Jurkat, Clone E6-1 (cell line): Measurements from ENCODE around the gene FLNA.
A peak's percentile ranks its signal among the peaks of the same experiment; 100 is the strongest.
"Not testable (repeated sequence)": the region's sequence is repeated elsewhere in the genome, so short reads cannot be mapped to it uniquely, and the experiment has no call there.

ENCODE experiments used
- DNase-seq: peaks from one replicate; pipeline ENCODE4 v3.0.0-alpha.2; 2011; ENCODE audit warnings: low read depth, low spot score
- H3K4me3 ChIP-seq: 2 replicates; pipeline ENCODE4 v1.5.1; 2011; ENCODE audit warnings: mild to moderate bottlenecking, low read length, control low read depth, moderate library complexity

The FLNA gene

GRCh38 chrX:154350429-154351182 lies 23.8 kb downstream of the FLNA start:
- no peak overlapping the region for H3K4me3 ChIP-seq
- no peak for DNase-seq

- H3K4me3 ChIP-seq, result no peak overlapping the region
- DNase-seq, result no peak
These were observed 24.5 kb downstream of the FLNA start for GRCh38 chrX:154349979-154350378.

GRCh38 chrX:154349359-154349935 lies 25.0 kb downstream of the FLNA start:
- DNase-seq, result no peak
- no peak overlapping the region for H3K4me3 ChIP-seq

- DNase-seq, result no peak
- H3K4me3 ChIP-seq, result no peak overlapping the region
These were observed 25.6 kb downstream of the FLNA start for GRCh38 chrX:154348646-154349358.

- H3K4me3 ChIP-seq, result no peak overlapping the region
- no peak for DNase-seq
These were observed 26.3 kb downstream of the FLNA start for GRCh38 chrX:154348114-154348531.

GRCh38 chrX:154343620-154344019 lies 30.8 kb downstream of the FLNA start:
- not testable (repeated sequence) for H3K4me3 ChIP-seq, DNase-seq

GRCh38 chrX:154343063-154343462 lies 31.4 kb downstream of the FLNA start:
- not testable (repeated sequence) for H3K4me3 ChIP-seq, DNase-seq

GRCh38 chrX:154341399-154342298 lies 32.8 kb downstream of the FLNA start:
- not testable (repeated sequence) for DNase-seq, H3K4me3 ChIP-seq

- no peak for DNase-seq
- no peak overlapping the region for H3K4me3 ChIP-seq
These were observed 39.9 kb downstream of the FLNA start for GRCh38 chrX:154334496-154334895.

- DNase-seq, result no peak
- H3K4me3 ChIP-seq, result no peak overlapping the region
These were observed 40.6 kb downstream of the FLNA start for GRCh38 chrX:154333837-154334271.

GRCh38 chrX:154333116-154333515 lies 41.3 kb downstream of the FLNA start:
- H3K4me3 ChIP-seq, result no peak overlapping the region
- no peak for DNase-seq

GRCh38 chrX:154332561-154332960 lies 41.9 kb downstream of the FLNA start:
- DNase-seq, result no peak
- no peak overlapping the region for H3K4me3 ChIP-seq

- no peak overlapping the region for H3K4me3 ChIP-seq
- no peak for DNase-seq
These were observed 45.1 kb downstream of the FLNA start for GRCh38 chrX:154329294-154329693.

- DNase-seq, result no peak
- H3K4me3 ChIP-seq, result no peak overlapping the region
These were observed 45.8 kb downstream of the FLNA start for GRCh38 chrX:154328646-154329045.

- DNase-seq, result peak; percentile 83
- peak overlapping the region; percentile 27 for H3K4me3 ChIP-seq
These were observed 47.2 kb downstream of the FLNA start for GRCh38 chrX:154327038-154327820.

GRCh38 chrX:154325541-154325940 lies 48.9 kb downstream of the FLNA start:
- no peak for DNase-seq
- H3K4me3 ChIP-seq, result no peak overlapping the region

GRCh38 chrX:154323537-154323936 lies 50.9 kb downstream of the FLNA start:
- H3K4me3 ChIP-seq, result no peak overlapping the region
- DNase-seq, result no peak

- H3K4me3 ChIP-seq, result no peak overlapping the region
- DNase-seq, result no peak
These were observed 51.5 kb downstream of the FLNA start for GRCh38 chrX:154322890-154323289.

- DNase-seq, result no peak
- H3K4me3 ChIP-seq, result no peak overlapping the region
These were observed 52.8 kb downstream of the FLNA start for GRCh38 chrX:154321594-154321993.
